HG03571 (cell line): ENCODE results near the gene PTPRC.
"Not testable (repeated sequence)": the region's sequence is repeated elsewhere in the genome, so short reads cannot be mapped to it uniquely, and the experiment has no call there.

ENCODE experiments used
- ATAC-seq: cut with Tn5 transposase; IDR thresholded peaks from one replicate; pipeline ENCODE4 v1.9.1; 2021; ENCODE audit not compliant: unreplicated experiment

Gene PTPRC

GRCh38 chr1:198638894-198639635, at the start of gene PTPRC:
Gene PTPRC (plus strand): TSS chr1:198639040. CDS start chr1:198639269, 229 bp downstream.
- ATAC-seq: peak; percentile 66

GRCh38 chr1:198590454-198590853, 48.4 kb upstream of the PTPRC start:
- no peak for ATAC-seq

GRCh38 chr1:198595765-198596164, 43.1 kb upstream of the PTPRC start:
- ATAC-seq: no peak

GRCh38 chr1:198597690-198598430, 41.0 kb upstream of the PTPRC start:
- ATAC-seq: peak; percentile 30

- peak; percentile 78 for ATAC-seq
Observed at GRCh38 chr1:198598796-198599321, 40.0 kb upstream of the PTPRC start.

GRCh38 chr1:198599749-198600148, 39.1 kb upstream of the PTPRC start:
- no peak for ATAC-seq

- no peak for ATAC-seq
Observed at GRCh38 chr1:198600906-198601305, 37.9 kb upstream of the PTPRC start.

GRCh38 chr1:198601310-198601709, 37.5 kb upstream of the PTPRC start:
- not testable (repeated sequence) for ATAC-seq

- ATAC-seq: no peak
Observed at GRCh38 chr1:198601936-198602889, 36.6 kb upstream of the PTPRC start.

- ATAC-seq: no peak
Observed at GRCh38 chr1:198604975-198605374, 33.9 kb upstream of the PTPRC start.

GRCh38 chr1:198605406-198605805, 33.4 kb upstream of the PTPRC start:
- ATAC-seq: no peak

GRCh38 chr1:198606020-198606438, 32.8 kb upstream of the PTPRC start:
- ATAC-seq: no peak

GRCh38 chr1:198607714-198608113, 31.1 kb upstream of the PTPRC start:
- ATAC-seq: no peak

GRCh38 chr1:198610362-198610761, 28.5 kb upstream of the PTPRC start:
- ATAC-seq: no peak

GRCh38 chr1:198611219-198611618, 27.6 kb upstream of the PTPRC start:
- ATAC-seq: no peak

- no peak for ATAC-seq
Observed at GRCh38 chr1:198612471-198613260, 26.2 kb upstream of the PTPRC start.

GRCh38 chr1:198617406-198617805, 21.4 kb upstream of the PTPRC start:
- ATAC-seq: no peak

- no peak for ATAC-seq
Observed at GRCh38 chr1:198619375-198620140, 19.3 kb upstream of the PTPRC start.

GRCh38 chr1:198620218-198620617, 18.6 kb upstream of the PTPRC start:
- no peak for ATAC-seq
